ENCODE measurements around the gene MAP7D2. TPM values are rescaled to one million over a fixed set of nuclear protein-coding genes. Genes with fewer than 3 reads are reported as not detected.

Gene MAP7D2
- total RNA-seq, 1 experiment from 2014 or later: 1.9 TPM

- no peak overlapping the region for H3K4me2 ChIP-seq (ENCODE audit: insufficient read depth, insufficient read length, low read length)
- H3K23me2 ChIP-seq (ENCODE audit: insufficient read length, low read depth, low read length, poor library complexity, severe bottlenecking): no peaks in the 10 kb centered on the region
- no peak overlapping the region for H3K27ac Mint-ChIP-seq
- H3K9me3 ChIP-seq (ENCODE audit: control insufficient read depth, low read depth, low read length): peaks cover 5% of the 10 kb centered on the region
- no peak for TF ChIP-seq CTCF (conservative IDR thresholded peaks at IDR 0.05)
- H3K4me1 ChIP-seq (ENCODE audit: insufficient read depth, low read length): no peaks in the 10 kb centered on the region
- no peak overlapping the region for H2AK5ac ChIP-seq (ENCODE audit: insufficient read length, low read length)
- no peak overlapping the region for H2BK20ac ChIP-seq (ENCODE audit: low read depth, low read length, poor library complexity, severe bottlenecking)
- H3K27me3 Mint-ChIP-seq (ENCODE audit: low read depth): no peaks in the 10 kb centered on the region
- no peak overlapping the region for H2AFZ ChIP-seq (ENCODE audit: low read length)
- no peak overlapping the region for H3K4me3 Mint-ChIP-seq
- no peak overlapping the region for H3K9ac ChIP-seq (ENCODE audit: extremely low read depth, insufficient read length, low read length)
- no peaks in the 10 kb centered on the region for H3K79me1 ChIP-seq (ENCODE audit: insufficient read depth, low read depth, low read length, poor library complexity, severe bottlenecking)
- no peaks in the 10 kb centered on the region for H3K4me1 Mint-ChIP-seq
- no peak overlapping the region for H2BK120ac ChIP-seq (ENCODE audit: low read depth, low read length, poor library complexity, severe bottlenecking)
- H2BK5ac ChIP-seq (ENCODE audit: insufficient read length, low read length): no peak overlapping the region
- H3K79me2 ChIP-seq (ENCODE audit: insufficient read depth, low read length): no peaks in the 10 kb centered on the region; the same call in 1 of the 2 replicates
- H3K23ac ChIP-seq (ENCODE audit: insufficient read length, low read depth, low read length): no peak overlapping the region
- H3K14ac ChIP-seq (ENCODE audit: insufficient read depth, low read length): no peak overlapping the region
- no peak overlapping the region for H3K56ac ChIP-seq (ENCODE audit: insufficient read length, low read depth, low read length)
- WGBS (ENCODE audit: extremely low coverage, insufficient read length, low lambda C conversion rate): no CpG with 5 or more reads among the region's 1 CpG
- H3K9me3 Mint-ChIP-seq: peaks cover 33 to 36% of the 10 kb centered on the region in 2 experiments
- H4K8ac ChIP-seq (replicated peaks; ENCODE audit: insufficient read length, low read depth, low read length): no peak overlapping the region
- H2BK15ac ChIP-seq (ENCODE audit: low read depth, low read length): no peak overlapping the region
- peaks cover 35 to 75% (median 72%) of the 10 kb centered on the region in 3 experiments; a peak in 6 of 7 replicates for H3K36me3 Mint-ChIP-seq (ENCODE audit: insufficient read depth in 1 of 3, low read depth in 3 of 3)
- no peak overlapping the region for H2BK12ac ChIP-seq (ENCODE audit: insufficient read length, low read depth, low read length)
- no peaks in the 10 kb centered on the region for H4K20me1 ChIP-seq (ENCODE audit: control insufficient read depth, insufficient read depth, insufficient read length)
- DNase-seq: no peak
- H3T11ph ChIP-seq (ENCODE audit: low read length): no peak overlapping the region
- H3K27ac ChIP-seq (ENCODE audit: insufficient read length, low read depth, low read length): no peak overlapping the region
- no peak overlapping the region for H4K5ac ChIP-seq (ENCODE audit: insufficient read length, low read depth, low read length)
- no peaks in the 10 kb centered on the region for H3K27me3 ChIP-seq (ENCODE audit: insufficient read depth, low read length)
- no peak overlapping the region for H3K4ac ChIP-seq (ENCODE audit: low read depth, low read length)
- H4K91ac ChIP-seq (ENCODE audit: insufficient read length, low read depth, low read length): no peak overlapping the region
- H3K18ac ChIP-seq (ENCODE audit: insufficient read length, low read depth, low read length): no peak overlapping the region
Measured at GRCh38 chrX:20132666-20133065, 16.0 kb upstream of the MAP7D2 start.
